PC-3 (cell line): ENCODE measurements around the gene DBNL. TPM values are rescaled to one million over a fixed set of nuclear protein-coding genes. Genes with fewer than 3 reads are reported as not detected.
A peak's percentile ranks its signal among the peaks of the same experiment; 100 is the strongest.
"Not testable (repeated sequence)": the region's sequence is repeated elsewhere in the genome, so short reads cannot be mapped to it uniquely, and the experiment has no call there.

ENCODE experiments used
- ATAC-seq: fragments of 200-7000 bp; cut with Tn5 transposase; 2 replicates; pipeline ENCODE4 v1.9.1; 2020; ENCODE audit warnings: mild to moderate bottlenecking, moderate library complexity
- BruUV-seq: library from RNA; stranded (reverse); fragments of 400-500 nt; replicated peaks from 2 replicates; lab custom pipeline; 2021; lab: Mats Ljungman, UMichigan
- CTCF ChIA-PET: fragments of 300-600 bp; sonication (Branson Sonifier 250); formaldehyde crosslinking; loops from one replicate; lab custom pipeline; 2022; ENCODE audit warnings: antibody characterized with exemption; lab: Charles Lee
- POLR2A ChIA-PET: fragments of 300-600 bp; sonication (Branson Sonifier 250); formaldehyde crosslinking; loops from one replicate; lab custom pipeline; 2022; ENCODE audit warnings: antibody characterized with exemption; ENCODE audit not compliant: unreplicated experiment; lab: Charles Lee
- DNase-seq: peaks from one replicate; pipeline ENCODE4 v3.0.0-alpha.2; 2015
- H2AFZ ChIP-seq: fragments of 300-600 bp; sonication (generic); 2 replicates; pipeline ENCODE4 v1.6.0; 2016; ENCODE audit warnings: antibody characterized with exemption, low read length
- H3F3A ChIP-seq: fragments of 300-600 bp; sonication (generic); one replicate; pipeline ENCODE4 v1.6.0; 2017; ENCODE audit warnings: antibody characterized with exemption, low read length, control low read depth, mild to moderate bottlenecking; ENCODE audit not compliant: unreplicated experiment
- H3K27ac ChIP-seq: fragments of 300-600 bp; sonication (generic); 2 replicates; pipeline ENCODE4 v1.5.1; 2016; ENCODE audit warnings: mild to moderate bottlenecking, low read length
- H3K27me3 ChIP-seq: fragments of 300-600 bp; sonication (generic); 2 replicates; pipeline ENCODE4 v1.6.1; 2016; ENCODE audit warnings: low read length, mixed read lengths
- H3K36me3 ChIP-seq: fragments of 300-600 bp; sonication (generic); 2 replicates; pipeline ENCODE4 v1.6.1; 2016; ENCODE audit warnings: low read depth, mixed run types, low read length, mixed read lengths
- H3K4me1 ChIP-seq: fragments of 300-600 bp; sonication (generic); 2 replicates; pipeline ENCODE4 v1.5.1; 2016; ENCODE audit warnings: low read length; ENCODE audit not compliant: insufficient read depth
- H3K4me2 ChIP-seq: fragments of 300-600 bp; sonication (generic); 2 replicates; pipeline ENCODE4 v1.6.0; 2016; ENCODE audit warnings: low read length
- H3K4me3 ChIP-seq: fragments of 300-600 bp; sonication (generic); 2 replicates; pipeline ENCODE4 v1.5.1; 2016; ENCODE audit warnings: mild to moderate bottlenecking, low read length, mixed read lengths
- H3K79me2 ChIP-seq: fragments of 300-600 bp; sonication (generic); 2 replicates; pipeline ENCODE4 v1.6.1; 2017; ENCODE audit warnings: low read length, mixed read lengths
- H3K9ac ChIP-seq: fragments of 300-600 bp; sonication (generic); 2 replicates; pipeline ENCODE4 v1.6.0; 2016; ENCODE audit warnings: mild to moderate bottlenecking, low read length
- H3K9me2 ChIP-seq: fragments of 300-600 bp; sonication (generic); replicated peaks from 2 replicates; pipeline ENCODE4 v1.6.1; 2016; ENCODE audit warnings: mixed run types, low read length, mixed read lengths
- H3K9me3 ChIP-seq: fragments of 300-600 bp; sonication (generic); 2 replicates; pipeline ENCODE4 v1.6.1; 2016; ENCODE audit warnings: low read length, mixed read lengths
- H4K20me1 ChIP-seq: fragments of 300-600 bp; sonication (generic); 2 replicates; pipeline ENCODE4 v1.6.1; 2016; ENCODE audit warnings: low read length, mixed read lengths
- CTCF ChIP-seq: fragments of 300-600 bp; sonication (generic); conservative IDR thresholded peaks from 2 replicates; pipeline ENCODE4 v1.5.1; 2017; ENCODE audit warnings: antibody characterized with exemption, low read depth, mild to moderate bottlenecking, low read length
- intact Hi-C: fragments of 100-400 bp; cut with micrococcal nuclease; formaldehyde crosslinking; loops from 2 replicates; pipeline ENCODE4 v1.9.0; 2023
- total RNA-seq: library from RNA; depleted of rRNA; stranded (reverse); fragments of >200 nt; gene quantifications from 2 replicates; pipeline ENCODE4 v1.2.3, GENCODE V29; 2014

The DBNL gene
- total RNA-seq, 1 experiment from 2014 or later = 108 TPM

- H3K27ac ChIP-seq, H3K9me2 ChIP-seq, H4K20me1 ChIP-seq, H3K36me3 ChIP-seq, H3K9me3 ChIP-seq, intact Hi-C loops, H3K4me1 ChIP-seq, H3K27me3 ChIP-seq, H3F3A ChIP-seq, BruUV-seq: not testable (repeated sequence)
- Histone ChIP-seq H3K9ac (peak overlapping the region; percentile 88), H3K4me3 (peak overlapping the region; percentile 84), H3K4me2 (peak overlapping the region; percentile 73), H3K79me2 (peaks cover 12% of the 10 kb centered on the region; the same call in 1 of the 2 replicates), H2AFZ (peak overlapping the region; percentile 67)
- ChIA-PET POLR2A (interaction anchor here (0.6 kb wide), 1 partner anchor 44 kb away, joined by 3 read pairs; no protein-coding TSS in a partner anchor), CTCF (interaction anchor here (0.5 to 1.1 kb wide), 6 partner anchors 53 to 587 kb away, joined by 3 to 4 read pairs (median 4); partner anchors contain the start of gene OGDH)
- TF ChIP-seq CTCF = peak; percentile 57
- ATAC-seq (peak; percentile 93), DNase-seq (peak; percentile 95)
Observed at GRCh38 chr7:44018857-44019807, 25.4 kb upstream of the DBNL start.

GRCh38 chr7:44019825-44020224 is 24.7 kb upstream of the DBNL start:
- H3K79me2 ChIP-seq = peaks cover 12% of the 10 kb centered on the region; the same call in 1 of the 2 replicates
- not testable (repeated sequence) for ATAC-seq, H3K36me3 ChIP-seq, DNase-seq, H3K9me3 ChIP-seq, H3K9me2 ChIP-seq, H3K9ac ChIP-seq, H3K4me2 ChIP-seq, H3K4me3 ChIP-seq, H3K27me3 ChIP-seq, H3F3A ChIP-seq, H3K4me1 ChIP-seq, H3K27ac ChIP-seq, H4K20me1 ChIP-seq, BruUV-seq, H2AFZ ChIP-seq
- ChIA-PET CTCF (interaction anchor here (0.5 to 1.1 kb wide), 5 partner anchors 53 to 587 kb away, joined by 3 to 4 read pairs (median 3); partner anchors contain the start of gene OGDH), POLR2A (interaction anchor here (0.6 kb wide), 1 partner anchor 44 kb away, joined by 3 read pairs; no protein-coding TSS in a partner anchor)
- intact Hi-C loops = loop anchor here (2.0 kb wide), 1 partner anchor 177 kb away; no protein-coding TSS in a partner anchor

DNA sequence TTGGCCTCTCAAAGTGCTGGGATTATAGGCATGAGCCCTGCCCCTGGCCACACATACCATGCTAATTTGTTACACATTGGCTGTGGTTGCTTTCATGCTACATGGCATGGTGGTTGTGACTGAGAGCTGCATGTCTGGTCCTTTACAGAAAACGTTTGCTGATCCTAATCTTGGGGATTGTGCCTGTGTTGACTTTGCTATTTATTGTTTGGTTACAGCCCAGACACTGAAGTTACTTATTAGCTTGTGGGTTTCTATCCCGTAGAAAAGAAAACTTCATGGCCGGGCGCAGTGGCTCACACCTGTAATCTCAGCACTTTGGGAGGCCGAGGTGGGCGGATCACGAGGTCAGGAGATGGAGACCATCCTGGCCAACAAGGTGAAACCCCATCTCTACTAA is 22.4 kb upstream of the DBNL start:
- H3K79me2 ChIP-seq = peaks cover 12% of the 10 kb centered on the region; the same call in 1 of the 2 replicates
- H3K4me2 ChIP-seq, H3K4me1 ChIP-seq, H4K20me1 ChIP-seq, H2AFZ ChIP-seq, CTCF ChIA-PET, POLR2A ChIA-PET, H3K9me3 ChIP-seq, H3K27ac ChIP-seq, H3K4me3 ChIP-seq, H3K9ac ChIP-seq, H3K27me3 ChIP-seq, intact Hi-C loops, DNase-seq, H3K36me3 ChIP-seq, H3K9me2 ChIP-seq, H3F3A ChIP-seq, ATAC-seq, BruUV-seq: not testable (repeated sequence)

DNA sequence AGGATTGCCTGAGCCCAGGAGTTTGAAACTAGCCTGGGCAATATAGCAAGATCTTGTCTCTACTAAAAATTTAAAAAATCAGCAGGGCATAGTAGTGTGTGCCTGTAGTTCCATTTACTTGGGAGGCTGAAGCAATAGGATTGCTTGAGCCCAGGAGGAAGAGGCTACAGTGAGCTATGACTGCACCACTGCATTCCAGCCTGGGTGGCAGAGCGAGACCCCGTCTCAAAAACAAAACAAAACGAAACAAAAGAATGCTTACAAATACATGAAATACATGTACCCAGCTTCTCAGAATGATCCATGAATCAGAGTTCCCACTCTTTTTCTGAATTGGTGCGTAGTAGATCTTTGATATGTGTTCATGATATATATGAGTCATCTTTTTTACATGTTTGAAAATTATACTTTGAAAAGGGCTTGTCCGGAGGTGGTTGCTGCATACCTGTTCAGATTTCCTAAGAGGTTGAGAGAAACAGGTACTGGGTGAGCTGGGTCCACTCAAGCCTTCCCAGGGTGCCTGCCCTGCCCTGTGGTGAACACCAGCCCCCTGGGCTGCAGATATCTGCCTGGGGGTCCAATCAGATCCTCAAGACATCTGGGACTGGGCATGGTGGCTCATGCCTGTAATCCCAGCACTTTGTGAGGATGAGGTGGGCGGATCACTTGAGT is 21.6 kb upstream of the DBNL start:
- H4K20me1 ChIP-seq, H3K4me1 ChIP-seq, H3K9ac ChIP-seq, BruUV-seq, POLR2A ChIA-PET, CTCF ChIA-PET, H3K9me3 ChIP-seq, H3K4me3 ChIP-seq, H3K27me3 ChIP-seq, H3F3A ChIP-seq, H3K79me2 ChIP-seq, intact Hi-C loops, H3K36me3 ChIP-seq, H3K9me2 ChIP-seq, H2AFZ ChIP-seq: not testable (repeated sequence)
- Histone ChIP-seq H3K4me2 (peak overlapping the region; percentile 26; the same call in 1 of the 2 replicates), H3K27ac (peak overlapping the region; percentile 39; the same call in 1 of the 2 replicates)
- peak; percentile 51 for DNase-seq
- ATAC-seq = peak; percentile 23

- H3K9ac ChIP-seq, H3K27me3 ChIP-seq, H3K4me3 ChIP-seq, CTCF ChIA-PET, H3K4me2 ChIP-seq, H3K4me1 ChIP-seq, H4K20me1 ChIP-seq, H3K9me3 ChIP-seq, BruUV-seq, DNase-seq, intact Hi-C loops, H3K9me2 ChIP-seq, H2AFZ ChIP-seq, H3K79me2 ChIP-seq, H3K27ac ChIP-seq, H3F3A ChIP-seq, POLR2A ChIA-PET, H3K36me3 ChIP-seq, ATAC-seq: not testable (repeated sequence)
Observed at GRCh38 chr7:44029433-44029832, 15.1 kb upstream of the DBNL start.
